ENCODE measurements around the gene CCDC112.
A peak's percentile ranks its signal among the peaks of the same experiment; 100 is the strongest.
"Not testable (repeated sequence)": the region's sequence is repeated elsewhere in the genome, so short reads cannot be mapped to it uniquely, and the experiment has no call there.

Gene CCDC112

GRCh38 chr5:115262321-115263077, 34.0 kb downstream of the CCDC112 start, which contains the start of gene PGGT1B:
PGGT1B (minus strand) TSS chr5:115262877; CDS start chr5:115262851, 26 bp downstream.
- DNase-seq, result peak; percentile 87

DNA sequence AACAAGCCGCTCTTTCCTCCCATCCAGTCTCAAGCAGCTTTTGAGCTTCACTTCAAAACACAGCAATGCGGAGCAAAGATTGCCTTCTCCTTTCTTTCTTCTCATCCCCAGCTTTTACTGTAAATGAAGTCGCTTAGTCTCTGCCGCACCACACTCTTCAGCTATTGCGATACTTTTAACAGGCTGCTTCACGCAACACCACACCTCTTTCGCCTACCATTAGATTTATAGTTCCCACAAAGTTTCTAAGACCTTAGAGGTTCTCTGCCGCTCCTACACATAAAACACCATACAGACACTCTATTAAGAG, 34.5 kb downstream of the CCDC112 start:
- no peak for DNase-seq

GRCh38 chr5:115260248-115260647, 36.2 kb downstream of the CCDC112 start:
- no peak for DNase-seq

- DNase-seq, result no peak
Observed at GRCh38 chr5:115257981-115258380, 38.5 kb downstream of the CCDC112 start.

DNA sequence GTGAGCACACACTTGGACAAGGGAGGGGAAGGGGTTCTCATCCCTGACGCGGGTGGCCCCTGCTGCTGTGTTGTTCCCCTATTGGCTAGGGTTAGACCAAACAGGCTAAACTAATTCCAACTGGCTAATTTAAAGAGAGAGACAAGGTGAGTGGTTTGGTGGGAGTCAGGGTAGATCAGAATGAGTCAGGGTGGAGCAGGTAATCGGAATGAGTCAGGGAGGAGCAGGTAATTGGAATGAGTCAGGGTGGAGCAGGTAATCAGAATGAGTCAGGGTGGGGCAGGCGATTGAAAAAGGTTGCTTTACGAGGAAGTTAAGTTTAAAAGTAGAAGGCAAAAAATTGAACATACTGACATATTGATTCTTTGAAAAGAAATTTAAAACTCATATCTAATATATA, 47.1 kb downstream of the CCDC112 start:
- DNase-seq, result not testable (repeated sequence)

GRCh38 chr5:115246361-115246991, 50.0 kb downstream of the CCDC112 start:
- DNase-seq, result peak; percentile 7

DNA sequence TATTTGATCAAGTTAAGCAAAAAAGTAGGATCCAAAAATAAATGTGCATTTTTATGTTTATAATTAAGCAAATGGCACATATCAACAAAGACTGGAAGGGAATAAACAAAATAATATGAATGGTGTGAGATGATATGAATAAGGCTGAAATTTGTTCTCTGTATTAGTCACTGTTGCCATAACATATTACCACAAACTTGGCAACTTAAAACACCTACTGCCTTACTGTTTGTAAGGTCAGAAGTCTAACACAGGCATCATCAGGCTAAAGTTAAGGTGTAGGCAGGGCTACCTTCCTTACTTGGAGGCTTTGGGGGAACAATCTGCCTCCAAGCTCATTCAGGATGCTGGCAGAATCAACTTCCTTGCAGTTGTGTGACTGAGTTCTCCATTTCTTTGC, 53.0 kb downstream of the CCDC112 start:
- DNase-seq, result no peak

DNA sequence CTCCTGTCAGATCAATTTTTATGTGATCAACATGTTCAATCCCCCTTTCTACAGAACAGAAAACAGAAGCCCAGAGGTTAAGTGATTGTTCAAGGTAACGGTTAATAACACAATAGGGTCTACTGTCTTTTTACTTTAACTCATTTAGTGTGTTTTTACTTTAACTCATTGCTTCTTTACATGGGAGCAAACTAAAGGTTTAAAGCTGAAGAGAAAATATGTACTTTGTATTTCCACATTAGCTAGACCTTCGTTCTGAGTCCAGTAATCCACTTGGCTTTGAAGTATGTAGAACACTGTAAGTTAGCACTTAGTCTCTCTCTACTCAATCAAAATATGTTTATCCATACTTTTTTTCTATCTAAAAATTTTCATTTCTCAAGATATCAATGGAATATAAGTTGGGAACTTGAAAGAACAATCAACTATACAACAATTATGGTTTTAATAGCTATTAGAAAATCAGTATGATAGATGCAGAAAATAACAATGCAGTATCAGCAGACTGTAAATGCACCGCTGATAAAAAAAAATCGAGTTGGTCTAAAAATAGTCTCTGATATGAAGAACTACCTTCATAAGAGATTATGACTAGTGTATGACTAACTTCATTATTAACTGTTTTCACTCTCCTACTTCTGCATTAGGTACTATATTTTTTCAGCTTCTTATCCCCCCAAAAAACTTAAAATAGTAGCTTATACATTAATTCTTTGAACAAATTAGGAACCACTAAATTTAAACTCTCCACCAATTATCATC, 54.4 kb downstream of the CCDC112 start:
- no peak for DNase-seq

DNA sequence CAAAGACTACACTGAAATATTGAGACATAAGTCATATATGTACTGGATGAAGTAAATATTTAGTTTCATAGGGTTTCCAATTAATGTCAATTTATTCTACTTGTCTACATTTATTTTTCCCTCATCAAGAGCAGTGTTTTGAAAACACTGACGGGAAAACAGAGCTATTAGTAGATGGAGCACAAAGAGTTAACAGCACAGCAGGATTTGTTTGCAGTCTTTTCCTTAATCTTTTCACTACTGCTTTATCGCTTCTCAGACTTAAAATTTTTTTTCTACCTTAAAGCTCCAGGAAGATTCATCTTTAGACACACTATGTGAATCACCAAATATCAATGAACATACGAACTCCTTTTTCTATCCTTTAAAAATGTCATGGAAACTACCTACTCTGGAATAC, 59.4 kb downstream of the CCDC112 start:
- no peak for DNase-seq

DNA sequence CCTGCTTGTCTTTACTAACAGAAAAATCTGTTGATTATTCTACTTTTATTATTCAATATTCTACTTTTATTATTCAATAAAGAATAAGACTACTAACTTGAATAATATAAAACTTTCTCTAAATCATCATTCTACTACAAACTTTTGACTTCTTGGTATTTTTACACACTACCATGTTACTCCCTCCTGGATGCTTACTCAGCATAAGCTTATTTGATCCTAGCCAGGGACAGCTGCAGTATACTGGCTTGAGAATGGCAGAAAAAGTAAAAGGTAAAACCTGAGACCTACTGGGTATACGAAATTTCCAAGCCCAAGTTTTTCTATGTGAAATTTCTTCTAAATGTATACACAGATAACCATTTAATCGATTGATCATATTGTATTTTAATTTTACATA, 59.9 kb downstream of the CCDC112 start:
- no peak for DNase-seq

GRCh38 chr5:115231598-115231997, 64.9 kb downstream of the CCDC112 start:
- no peak for DNase-seq

DNA sequence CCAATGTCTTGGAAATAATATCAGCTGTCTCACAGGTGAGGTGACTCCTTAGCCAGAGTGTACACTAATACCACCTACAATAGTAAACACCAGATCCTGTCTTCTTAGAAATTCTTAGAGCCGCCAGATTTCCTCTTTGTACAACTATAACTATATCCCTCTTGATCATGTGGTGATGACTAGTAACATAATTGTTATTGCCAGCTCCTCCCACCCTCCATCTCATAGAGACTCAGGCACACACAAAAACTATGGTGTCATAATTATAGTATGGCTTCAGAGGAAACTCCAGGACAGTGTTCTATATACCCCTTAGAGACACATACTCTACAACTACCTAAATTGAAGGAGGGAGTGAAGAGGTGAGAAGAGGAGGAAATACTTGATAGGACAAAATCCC, 66.8 kb downstream of the CCDC112 start:
- DNase-seq, result no peak

DNA sequence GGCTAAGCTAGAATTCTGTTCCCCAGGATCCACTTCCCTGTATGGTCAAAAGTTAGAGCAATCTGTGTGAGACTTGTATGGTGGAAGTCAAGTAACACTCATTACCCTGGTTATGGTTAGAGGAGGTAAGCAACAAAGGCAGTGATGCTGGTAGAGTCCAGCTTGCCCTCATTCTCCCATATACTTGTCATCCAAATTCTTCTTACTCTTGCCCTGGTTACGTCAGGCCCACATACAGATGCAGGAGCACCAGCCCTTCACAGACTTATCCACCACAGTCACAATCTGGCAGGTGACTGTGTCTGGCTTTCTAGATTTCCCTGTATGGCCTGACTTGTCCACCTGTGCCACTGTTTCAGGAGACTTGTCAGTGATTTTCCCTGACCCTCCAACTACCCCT, 69.2 kb downstream of the CCDC112 start:
- DNase-seq, result no peak
